Liver (tissue), 9 donors: Measurements from ENCODE around the gene ATOH8. TPM values are rescaled to one million over a fixed set of nuclear protein-coding genes. Genes with fewer than 3 reads are reported as not detected.

Experiments
- DNase-seq: peaks from one replicate; pipeline ENCODE4 v3.0.0-alpha.2; 2017; ENCODE audit warnings: low spot score
- H3K27ac ChIP-seq, 2 donors: one replicate each; pipeline ENCODE4 v1.7.0; 2013; ENCODE audit warnings: inconsistent platforms in 2 of 2, low read length in 2 of 2, control low read depth in 1 of 2, low read depth in 1 of 2, mild to moderate bottlenecking in 1 of 2
- H3K27me3 ChIP-seq, 4 donors: one replicate each; pipeline versions ENCODE4 v1.6.1 to v1.7.0; 2013; ENCODE audit warnings: low read length in 3 of 4, inconsistent platforms in 1 of 4, mild to moderate bottlenecking in 1 of 4, moderate library complexity in 1 of 4; ENCODE audit not compliant: control insufficient read depth in 4 of 4, insufficient read depth in 4 of 4
- H3K36me3 ChIP-seq, 4 donors: one replicate each; pipeline versions ENCODE4 v1.6.1 to v1.7.0; 2013; ENCODE audit warnings: low read length in 3 of 4, mild to moderate bottlenecking in 3 of 4, low read depth in 1 of 4, moderate library complexity in 1 of 4; ENCODE audit not compliant: control insufficient read depth in 4 of 4, insufficient read depth in 3 of 4
- H3K4me1 ChIP-seq, 4 donors: one replicate each; pipeline versions ENCODE4 v1.6.1 to v1.7.0; 2013; ENCODE audit warnings: low read length in 3 of 4, mild to moderate bottlenecking in 3 of 4, moderate library complexity in 1 of 4; ENCODE audit not compliant: control insufficient read depth in 4 of 4, insufficient read depth in 4 of 4
- H3K4me3 ChIP-seq, 3 donors: one replicate each; pipeline versions ENCODE4 v1.6.1 to v1.7.0; 2013; ENCODE audit warnings: low read length in 3 of 3, control low read depth in 1 of 3, low read depth in 1 of 3, mild to moderate bottlenecking in 1 of 3
- H3K9ac ChIP-seq, 2 donors: one replicate each; pipeline ENCODE4 v1.7.0; 2013; ENCODE audit warnings: low read length in 2 of 2, mild to moderate bottlenecking in 2 of 2, moderate library complexity in 2 of 2, control low read depth in 1 of 2, low read depth in 1 of 2
- H3K9me3 ChIP-seq, 4 donors: one replicate each; pipeline versions ENCODE4 v1.6.1 to v1.7.0; 2013; ENCODE audit warnings: low read length in 3 of 4; ENCODE audit not compliant: control insufficient read depth in 4 of 4
- ATF3 ChIP-seq: IDR thresholded peaks from 2 replicates; pipeline ENCODE4 v1.6.1; 2016; ENCODE audit warnings: antibody characterized with exemption
- CTCF ChIP-seq: fragments of 150-350 bp; IDR thresholded peaks from 2 replicates; pipeline ENCODE4 v1.5.1; 2017; ENCODE audit warnings: improper control_type of control experiment, low read depth, low read length; ENCODE audit not compliant: missing input control
- EGR1 ChIP-seq, 2 donors: IDR thresholded peaks; 2 replicates each; pipeline ENCODE4 v1.6.1; 2016 to 2018; ENCODE audit warnings: antibody characterized with exemption in 2 of 2, low read depth in 2 of 2
- FOXA1 ChIP-seq: IDR thresholded peaks from 2 replicates; pipeline ENCODE4 v1.6.1; 2016; ENCODE audit warnings: antibody characterized with exemption
- FOXA2 ChIP-seq: IDR thresholded peaks from 2 replicates; pipeline ENCODE4 v1.6.1; 2016; ENCODE audit warnings: antibody characterized with exemption
- GABPA ChIP-seq, 2 donors: IDR thresholded peaks in 1 of 2; conservative IDR thresholded peaks in 1 of 2; 2 replicates each; pipeline ENCODE4 v1.6.1; 2016; ENCODE audit warnings: antibody characterized with exemption in 2 of 2, mild to moderate bottlenecking in 1 of 2, moderate library complexity in 1 of 2
- HNF4A ChIP-seq, 2 donors: conservative IDR thresholded peaks; 2 replicates each; pipeline ENCODE4 v1.6.1; 2016; ENCODE audit warnings: antibody characterized with exemption in 2 of 2, mild to moderate bottlenecking in 2 of 2
- HNF4G ChIP-seq: IDR thresholded peaks from 2 replicates; pipeline ENCODE4 v1.6.1; 2016; ENCODE audit warnings: antibody characterized with exemption
- JUND ChIP-seq, 2 donors: IDR thresholded peaks; 2 replicates each; pipeline ENCODE4 v1.6.1; 2016; ENCODE audit warnings: antibody characterized with exemption in 2 of 2
- MAX ChIP-seq: IDR thresholded peaks from 2 replicates; pipeline ENCODE4 v1.6.1; 2016; ENCODE audit warnings: antibody characterized with exemption
- NR2F2 ChIP-seq: IDR thresholded peaks from 2 replicates; pipeline ENCODE4 v1.6.1; 2016; ENCODE audit warnings: antibody characterized with exemption
- RAD21 ChIP-seq, 2 donors: IDR thresholded peaks; 2 replicates each; pipeline ENCODE4 v1.6.1; 2016; ENCODE audit warnings: antibody characterized with exemption in 2 of 2, mild to moderate bottlenecking in 2 of 2
- REST ChIP-seq: IDR thresholded peaks from 2 replicates; pipeline ENCODE4 v1.6.1; 2016; ENCODE audit warnings: antibody characterized with exemption, mild to moderate bottlenecking
- RXRA ChIP-seq, 2 donors: IDR thresholded peaks; 2 replicates each; pipeline ENCODE4 v1.6.1; 2017 to 2018; ENCODE audit warnings: antibody characterized with exemption in 2 of 2, mild to moderate bottlenecking in 1 of 2
- SP1 ChIP-seq: IDR thresholded peaks from 2 replicates; pipeline ENCODE4 v1.6.1; 2018; ENCODE audit warnings: antibody characterized with exemption, mild to moderate bottlenecking
- TAF1 ChIP-seq: conservative IDR thresholded peaks from 2 replicates; pipeline ENCODE4 v1.6.1; 2016; ENCODE audit warnings: antibody characterized with exemption, mild to moderate bottlenecking
- YY1 ChIP-seq: IDR thresholded peaks from 2 replicates; pipeline ENCODE4 v1.6.1; 2016; ENCODE audit warnings: antibody characterized with exemption, mild to moderate bottlenecking
- ZBTB33 ChIP-seq: IDR thresholded peaks from 2 replicates; pipeline ENCODE4 v1.6.1; 2016; ENCODE audit warnings: antibody characterized with exemption
- WGBS: extraction: QIAGEN DNeasy Blood & Tissue Kit; methylation state at CpG from one replicate; pipeline ENCODE4 v1.1.7; 2013; 5-methylcytosine and 5-hydroxymethylcytosine counted together
- polyA plus RNA-seq, 2 donors: library from polyadenylated mRNA; stranded (reverse) in 1 of 2; unstranded in 1 of 2; fragments of 200-250 nt in 1 of 2; fragments of >200 nt in 1 of 2; fragmentation: Nextera tagmentation in 1 of 2; extraction: Ambion mirVana in 1 of 2; gene quantifications; one replicate each; pipeline versions ENCODE4 v1.2.1 to v1.2.3, GENCODE V29; 2013 to 2015
- total RNA-seq, 2 donors: library from RNA; depleted of rRNA; stranded (reverse); fragments of >200 nt; gene quantifications; one replicate each; pipeline ENCODE4 v1.2.3, GENCODE V29; 2014
- donor health status: healthy.
- donor health status: healthy.
- donor health status: healthy.
- donor health status: healthy.
- donor health status: healthy.

ATOH8 gene
- total and polyA plus RNA-seq, 4 donors = 0.33 to 37.7 (median 26.8) TPM

- TF ChIP-seq REST = no peak
- TF ChIP-seq HNF4A (conservative IDR thresholded peaks at IDR 0.05) = no peak
- TF ChIP-seq YY1 = no peak
- no peak for TF ChIP-seq HNF4G
- TF ChIP-seq EGR1 (IDR thresholded peaks at IDR 0.05; ENCODE audit: low read depth in 2 of 2) = no peak
- Histone ChIP-seq H3K36me3 (no peaks in the 10 kb centered on the region), H3K4me3 (no peak overlapping the region), H3K4me1 (peaks cover 16 to 43% (median 40%) of the 10 kb centered on the region in 4 donors), H3K27ac (no peak overlapping the region), H3K27me3 (no peaks in the 10 kb centered on the region), H3K9ac (no peak overlapping the region), H3K9me3 (no peaks in the 10 kb centered on the region)
- 80% methylated on average over 3 of the region's 3 CpGs for WGBS
- DNase-seq = no peak
Observed at GRCh38 chr2:85704038-85704437, 49.8 kb upstream of the ATOH8 start.

GRCh38 chr2:85704800-85705679 is 48.8 kb upstream of the ATOH8 start:
- peaks cover 19 to 52% (median 49%) of the 10 kb centered on the region in 4 donors for H3K4me1 ChIP-seq
- DNase-seq = no peak
- no peak overlapping the region for H3K4me3 ChIP-seq
- no peaks in the 10 kb centered on the region for H3K27me3 ChIP-seq
- H3K36me3 ChIP-seq = no peaks in the 10 kb centered on the region
- H3K9ac ChIP-seq = peak overlapping the region in 1 of 2 donors; percentile 24
- 81% methylated on average over 8 of the region's 8 CpGs for WGBS
- TF ChIP-seq HNF4A (conservative IDR thresholded peaks at IDR 0.05) (no peak), YY1 (no peak), TAF1 (no peak), CTCF (no peak), FOXA1 (no peak), NR2F2 (no peak), HNF4G (no peak), RXRA (IDR thresholded peaks at IDR 0.05) (no peak), ATF3 (no peak), FOXA2 (no peak), EGR1 (IDR thresholded peaks at IDR 0.05; ENCODE audit: low read depth in 2 of 2) (no peak), GABPA (IDR thresholded peaks at IDR 0.05 in 1 of 2, conservative IDR thresholded peaks at IDR 0.05 in 1 of 2) (no peak), SP1 (no peak), REST (no peak), JUND (IDR thresholded peaks at IDR 0.05) (no peak), MAX (no peak), ZBTB33 (no peak), RAD21 (IDR thresholded peaks at IDR 0.05) (no peak)
- no peaks in the 10 kb centered on the region for H3K9me3 ChIP-seq
- H3K27ac ChIP-seq = peak overlapping the region; percentile 85 to 93
